IPS DF 6.9 (cell line): ENCODE results near the gene ADGRB2.
"Not testable (repeated sequence)": the region's sequence is repeated elsewhere in the genome, so short reads cannot be mapped to it uniquely, and the experiment has no call there.

Experiments used
- DNase-seq: peaks from one replicate; pipeline ENCODE4 v3.0.0-alpha.2; 2013; ENCODE audit warnings: low read depth, low spot score
- H3K27ac ChIP-seq: one replicate; pipeline ENCODE4 v1.5.1; 2013; ENCODE audit warnings: low read length, control low read depth
- H3K27me3 ChIP-seq: 2 replicates; pipeline ENCODE4 v1.6.1; 2013; ENCODE audit warnings: mild to moderate bottlenecking, low read length; ENCODE audit not compliant: control insufficient read depth, insufficient read depth
- H3K36me3 ChIP-seq: 2 replicates; pipeline ENCODE4 v1.6.1; 2013; ENCODE audit warnings: low read length; ENCODE audit not compliant: control insufficient read depth, insufficient read depth
- H3K4me1 ChIP-seq: 2 replicates; pipeline ENCODE4 v1.6.1; 2013; ENCODE audit warnings: low read length; ENCODE audit not compliant: control insufficient read depth, insufficient read depth
- H3K4me3 ChIP-seq: 2 replicates; pipeline ENCODE4 v1.5.1; 2013; ENCODE audit warnings: mild to moderate bottlenecking, low read length
- H3K9me3 ChIP-seq: 2 replicates; pipeline ENCODE4 v1.6.1; 2013; ENCODE audit warnings: low read length, inconsistent platforms; ENCODE audit not compliant: control insufficient read depth, insufficient read depth
- WGBS: extraction: QIAGEN DNeasy Blood & Tissue Kit; methylation state at CpG from one replicate; pipeline ENCODE4 v1.1.7; 2013; ENCODE audit warnings: mixed read lengths, missing lambda C conversion rate; ENCODE audit not compliant: insufficient read length, insufficient coverage; 5-methylcytosine and 5-hydroxymethylcytosine counted together

ADGRB2 gene

GRCh38 chr1:31712068-31712467 is 52.1 kb downstream of the ADGRB2 start:
- H3K9me3 ChIP-seq, result no peaks in the 10 kb centered on the region
- no peak overlapping the region for H3K27ac ChIP-seq
- no CpG with 5 or more reads among the region's 4 CpGs for WGBS
- no peak for DNase-seq
- H3K4me1 ChIP-seq, result no peaks in the 10 kb centered on the region
- H3K4me3 ChIP-seq, result no peak overlapping the region
- no peaks in the 10 kb centered on the region for H3K36me3 ChIP-seq
- H3K27me3 ChIP-seq, result no peaks in the 10 kb centered on the region

- Histone ChIP-seq H3K27ac (no peak overlapping the region), H3K4me1 (peaks cover 9% of the 10 kb centered on the region; the same call in 1 of the 2 replicates), H3K9me3 (no peaks in the 10 kb centered on the region), H3K36me3 (no peaks in the 10 kb centered on the region), H3K4me3 (no peak overlapping the region), H3K27me3 (no peaks in the 10 kb centered on the region)
- no peak for DNase-seq
- no CpG with 5 or more reads among the region's 11 CpGs for WGBS
These were observed 55.8 kb downstream of the ADGRB2 start for GRCh38 chr1:31708324-31708723.

GRCh38 chr1:31707711-31708110 is 56.4 kb downstream of the ADGRB2 start:
- Histone ChIP-seq H3K9me3 (no peaks in the 10 kb centered on the region), H3K4me3 (no peak overlapping the region), H3K27me3 (no peaks in the 10 kb centered on the region), H3K4me1 (peaks cover 11% of the 10 kb centered on the region; the same call in 1 of the 2 replicates), H3K27ac (no peak overlapping the region), H3K36me3 (no peaks in the 10 kb centered on the region)
- no CpG with 5 or more reads among the region's 5 CpGs for WGBS
- no peak for DNase-seq

- H3K4me3 ChIP-seq, H3K27me3 ChIP-seq, H3K9me3 ChIP-seq, DNase-seq, H3K27ac ChIP-seq, H3K36me3 ChIP-seq: not testable (repeated sequence)
- H3K4me1 ChIP-seq, result peaks cover 11% of the 10 kb centered on the region; the same call in 1 of the 2 replicates
- no CpG with 5 or more reads among the region's 4 CpGs for WGBS
These were observed 57.0 kb downstream of the ADGRB2 start for GRCh38 chr1:31707059-31707600.

- H3K9me3 ChIP-seq, result no peaks in the 10 kb centered on the region
- H3K4me3 ChIP-seq, result no peak overlapping the region
- no CpG with 5 or more reads among the region's 15 CpGs for WGBS
- H3K4me1 ChIP-seq, result peaks cover 11% of the 10 kb centered on the region; the same call in 1 of the 2 replicates
- DNase-seq, result no peak
- H3K36me3 ChIP-seq, result no peaks in the 10 kb centered on the region
- no peak overlapping the region for H3K27ac ChIP-seq
- no peaks in the 10 kb centered on the region for H3K27me3 ChIP-seq
These were observed 57.6 kb downstream of the ADGRB2 start for GRCh38 chr1:31706384-31707058.

GRCh38 chr1:31705080-31705866 is 58.9 kb downstream of the ADGRB2 start:
- H3K4me1 ChIP-seq, result peaks cover 11% of the 10 kb centered on the region; the same call in 1 of the 2 replicates
- H3K4me3 ChIP-seq, result no peak overlapping the region
- WGBS, result no CpG with 5 or more reads among the region's 23 CpGs
- H3K27me3 ChIP-seq, result no peaks in the 10 kb centered on the region
- no peak overlapping the region for H3K27ac ChIP-seq
- H3K9me3 ChIP-seq, result no peaks in the 10 kb centered on the region
- DNase-seq, result no peak
- H3K36me3 ChIP-seq, result no peaks in the 10 kb centered on the region

- WGBS, result no CpG with 5 or more reads among the region's 19 CpGs
- Histone ChIP-seq H3K9me3 (no peaks in the 10 kb centered on the region), H3K36me3 (no peaks in the 10 kb centered on the region), H3K27me3 (no peaks in the 10 kb centered on the region), H3K4me1 (peaks cover 11% of the 10 kb centered on the region; the same call in 1 of the 2 replicates), H3K4me3 (peak overlapping the region; percentile 59; the same call in 1 of the 2 replicates), H3K27ac (no peak overlapping the region)
- DNase-seq, result no peak
These were observed 59.7 kb downstream of the ADGRB2 start for GRCh38 chr1:31704271-31705079.

- WGBS, result no CpG with 5 or more reads among the region's 40 CpGs
- Histone ChIP-seq H3K27ac (no peak within 1 kb of the TSS), H3K4me1 (peaks cover 11% of the 10 kb centered on the region; the same call in 1 of the 2 replicates), H3K9me3 (no peaks in the 10 kb centered on the region), H3K27me3 (no peaks in the 10 kb centered on the region), H3K4me3 (peak within 1 kb of the TSS; percentile 59; the same call in 1 of the 2 replicates), H3K36me3 (no peaks in the 10 kb centered on the region)
- no peak for DNase-seq
These were observed 60.5 kb downstream of the ADGRB2 start, which contains the start of gene COL16A1 for GRCh38 chr1:31703431-31704270. TSS of gene COL16A1 (minus strand) at chr1:31704017. CDS start at chr1:31702193, 1,824 bp downstream.

GRCh38 chr1:31702836-31703404 is 61.2 kb downstream of the ADGRB2 start:
- no peak for DNase-seq
- no peaks in the 10 kb centered on the region for H3K9me3 ChIP-seq
- H3K4me1 ChIP-seq, result peaks cover 11% of the 10 kb centered on the region; the same call in 1 of the 2 replicates
- no peaks in the 10 kb centered on the region for H3K27me3 ChIP-seq
- H3K27ac ChIP-seq, result no peak overlapping the region
- H3K4me3 ChIP-seq, result no peak overlapping the region
- H3K36me3 ChIP-seq, result no peaks in the 10 kb centered on the region
- WGBS, result no CpG with 5 or more reads among the region's 8 CpGs
